BJ (cell line): ENCODE results near the gene MEIOB. TPM values are rescaled to one million over a fixed set of nuclear protein-coding genes. Genes with fewer than 3 reads are reported as not detected.

Source experiments
- CTCF ChIA-PET: fragments of 350-600 bp; formaldehyde crosslinking; extraction: SDS; loops from one replicate; lab custom pipeline; 2021; ENCODE audit warnings: antibody characterized with exemption, inconsistent platforms; lab: Yijun Ruan, JAX
- POLR2A ChIA-PET: fragments of 300-600 bp; sonication (Branson Sonifier 250); formaldehyde crosslinking; extraction: SDS; loops from one replicate; lab custom pipeline; 2021; ENCODE audit warnings: antibody characterized with exemption; lab: Charles Lee
- DNase-seq: peaks from one replicate; pipeline ENCODE4 v3.0.0-alpha.2; 2011; ENCODE audit warnings: low read depth
- H3K27me3 ChIP-seq: 2 replicates; pipeline ENCODE4 v1.6.0; 2011; ENCODE audit warnings: low read length; ENCODE audit not compliant: control insufficient read depth, insufficient read depth
- H3K36me3 ChIP-seq: 2 replicates; pipeline ENCODE4 v1.5.1; 2011; ENCODE audit warnings: low read length; ENCODE audit not compliant: control insufficient read depth, insufficient read depth
- H3K4me3 ChIP-seq: 2 replicates; pipeline ENCODE4 v1.5.1; 2011; ENCODE audit warnings: low read depth, mild to moderate bottlenecking, control low read depth, low read length
- CTCF ChIP-seq: IDR thresholded peaks from 2 replicates; pipeline ENCODE4 v1.5.1; 2011; ENCODE audit warnings: low read depth, mild to moderate bottlenecking, control low read depth, inconsistent platforms, low read length, moderate library complexity; ENCODE audit not compliant: insufficient read depth
- polyA plus RNA-seq: library from polyadenylated mRNA; depleted of rRNA; stranded (reverse); fragments of >200 nt; gene quantifications from 2 replicates; pipeline ENCODE4 v1.2.3, GENCODE V29; 2011

The MEIOB gene
- polyA plus RNA-seq, 1 experiment, result 0.28 TPM

DNA sequence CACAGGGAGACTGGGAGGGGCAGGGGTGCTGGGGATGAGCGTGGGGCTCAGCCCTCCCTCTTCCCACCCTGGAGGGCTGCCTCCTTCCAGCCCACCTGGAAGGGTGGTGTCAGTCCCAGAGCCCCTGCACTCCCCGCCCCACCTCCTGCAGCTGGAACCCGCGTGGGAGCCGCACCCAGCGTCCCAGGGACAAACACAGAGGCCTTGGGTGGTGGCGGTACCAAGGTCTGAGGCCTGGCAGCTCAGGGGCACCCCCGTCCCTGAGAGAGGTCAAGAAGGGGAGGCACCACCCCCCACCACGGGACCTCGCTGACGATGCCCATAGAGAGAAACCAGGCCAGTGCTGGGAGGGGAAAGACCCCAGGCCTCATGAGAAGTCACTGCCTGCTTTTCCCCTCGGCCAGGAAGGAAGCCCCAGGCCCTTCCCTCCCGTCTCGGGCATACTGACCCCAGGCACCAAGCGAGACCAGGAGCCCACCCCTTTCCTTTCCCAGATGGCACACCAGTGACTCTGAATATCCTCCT, 42.2 kb upstream of the MEIOB start:
- Histone ChIP-seq H3K4me3 (no peak overlapping the region), H3K27me3 (peaks cover 44% of the 10 kb centered on the region), H3K36me3 (no peaks in the 10 kb centered on the region)
- no peak for TF ChIP-seq CTCF
- DNase-seq, result no peak
- ChIA-PET CTCF (interaction anchor here (1.1 to 1.6 kb wide), 2 partner anchors 9 to 15 kb away, joined by 4 to 5 read pairs; no protein-coding TSS in a partner anchor), POLR2A (no interaction called here)

DNA sequence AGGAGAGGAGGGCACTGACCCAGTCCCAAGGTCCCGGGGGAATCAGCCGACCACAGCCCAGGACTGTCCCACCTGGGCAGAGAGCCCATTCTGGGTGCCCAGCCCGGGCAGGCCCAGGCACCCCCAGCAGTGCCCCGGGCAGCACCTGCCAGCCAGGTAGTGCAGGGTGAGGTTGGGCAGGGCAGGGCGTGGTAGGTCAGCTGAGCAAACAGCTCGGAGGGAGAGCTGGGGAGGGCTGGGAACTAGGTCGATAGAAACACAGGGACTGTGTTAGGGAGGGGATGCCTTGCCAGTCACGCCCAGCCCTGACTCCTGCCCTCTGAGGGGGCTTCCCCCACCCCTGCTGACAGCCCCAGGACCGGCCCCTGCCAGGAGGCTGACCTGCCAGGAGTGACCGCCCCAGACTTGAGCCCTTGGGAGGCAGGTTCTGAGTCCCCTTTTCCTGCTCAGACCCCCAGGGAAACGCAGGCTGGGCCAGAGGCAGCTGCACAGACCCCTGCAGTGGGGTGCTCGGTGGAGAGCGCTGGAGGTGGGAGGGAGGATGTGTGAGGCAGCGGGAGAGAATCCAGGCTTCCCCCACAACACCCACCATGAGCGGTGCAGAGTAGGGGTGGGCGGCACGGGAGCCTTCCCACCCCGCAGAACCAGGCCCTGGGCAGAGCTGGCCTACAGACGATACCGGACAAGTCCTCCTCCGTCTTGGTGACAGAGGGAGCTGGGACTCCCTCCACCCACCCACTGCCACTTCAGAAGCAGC, 41.5 kb upstream of the MEIOB start:
- CTCF ChIA-PET, result interaction anchor here (1.1 kb wide), 1 partner anchor 16 kb away, joined by 5 read pairs; no protein-coding TSS in a partner anchor
- Histone ChIP-seq H3K4me3 (no peak overlapping the region), H3K36me3 (no peaks in the 10 kb centered on the region), H3K27me3 (peaks cover 43% of the 10 kb centered on the region)
- DNase-seq, result no peak
- POLR2A ChIA-PET, result no interaction called here
- TF ChIP-seq CTCF, result no peak

- H3K36me3 ChIP-seq, result no peaks in the 10 kb centered on the region
- POLR2A ChIA-PET, result no interaction called here
- no peak for DNase-seq
- H3K27me3 ChIP-seq, result peaks cover 36% of the 10 kb centered on the region
- CTCF ChIA-PET, result no interaction called here
- H3K4me3 ChIP-seq, result no peak overlapping the region
- TF ChIP-seq CTCF, result no peak
These were observed 40.2 kb upstream of the MEIOB start for GRCh38 chr16:1912215-1912543.

- POLR2A ChIA-PET, result no interaction called here
- DNase-seq, result no peak
- TF ChIP-seq CTCF, result no peak
- Histone ChIP-seq H3K4me3 (no peak overlapping the region), H3K27me3 (peaks cover 31% of the 10 kb centered on the region), H3K36me3 (no peaks in the 10 kb centered on the region)
- CTCF ChIA-PET, result no interaction called here
These were observed 39.7 kb upstream of the MEIOB start for GRCh38 chr16:1911467-1912214.

DNA sequence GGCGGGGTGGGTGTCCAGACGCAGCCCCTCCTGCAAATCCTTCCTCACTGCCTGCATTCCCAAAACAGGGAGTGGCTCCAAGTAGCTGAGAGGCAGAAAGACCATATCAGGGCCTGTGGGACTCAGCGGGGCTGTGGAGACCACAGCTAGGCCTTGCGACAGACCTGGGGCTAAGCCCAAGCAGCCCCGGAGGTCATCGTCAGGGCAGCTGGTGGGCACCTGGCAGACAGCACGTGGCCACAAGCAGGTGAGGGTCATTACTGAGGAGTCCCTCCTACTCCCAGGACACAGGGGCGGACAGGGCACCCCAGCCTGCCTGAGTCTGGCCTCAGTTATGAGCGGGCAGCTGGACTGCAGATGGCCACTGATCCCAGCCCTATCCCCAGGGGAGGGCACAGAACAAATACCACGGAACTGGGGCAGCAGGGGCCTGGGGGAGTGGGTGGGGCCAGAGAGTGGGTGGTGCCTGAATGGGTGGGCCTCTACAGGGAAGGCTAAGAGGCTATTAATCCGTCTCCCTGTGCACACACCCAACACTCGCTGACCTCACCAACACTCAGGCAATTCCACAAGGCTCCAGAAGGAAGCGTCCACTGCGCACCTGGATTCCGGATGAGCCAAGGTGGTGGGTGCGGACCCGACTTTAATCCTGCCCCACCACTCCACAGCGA, 37.7 kb upstream of the MEIOB start:
- POLR2A ChIA-PET, result no interaction called here
- TF ChIP-seq CTCF, result no peak
- Histone ChIP-seq H3K4me3 (no peak overlapping the region), H3K36me3 (no peaks in the 10 kb centered on the region), H3K27me3 (peaks cover 14% of the 10 kb centered on the region)
- no peak for DNase-seq
- CTCF ChIA-PET, result interaction anchor here (0.8 to 3.6 kb wide), 5 partner anchors 14 to 48 kb away, joined by 3 to 10 read pairs (median 7); no protein-coding TSS in a partner anchor
